ENCODE data around the gene SCD5.

Gene SCD5

DNA sequence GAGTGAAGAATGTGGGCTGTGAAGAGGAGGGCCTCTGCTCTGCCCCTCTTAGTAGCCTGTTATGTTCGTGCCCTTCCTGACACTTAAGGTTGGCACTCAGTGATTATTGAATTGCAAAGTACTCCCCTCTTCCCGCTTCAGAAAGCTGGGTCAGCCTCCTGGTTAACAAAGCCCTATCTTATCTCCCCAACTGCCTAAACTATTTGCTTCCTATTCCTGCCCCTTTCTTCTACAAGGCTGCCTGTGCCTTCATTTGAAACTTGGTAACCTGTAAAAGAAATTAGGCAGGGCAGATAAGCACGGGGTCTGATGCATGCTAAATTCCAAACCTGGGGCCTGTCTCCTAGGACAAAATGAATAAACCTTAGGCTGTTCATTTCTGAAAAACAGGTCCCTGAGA lies 213.7 kb downstream of the SCD5 start:
- DNase-seq = no peak

DNA sequence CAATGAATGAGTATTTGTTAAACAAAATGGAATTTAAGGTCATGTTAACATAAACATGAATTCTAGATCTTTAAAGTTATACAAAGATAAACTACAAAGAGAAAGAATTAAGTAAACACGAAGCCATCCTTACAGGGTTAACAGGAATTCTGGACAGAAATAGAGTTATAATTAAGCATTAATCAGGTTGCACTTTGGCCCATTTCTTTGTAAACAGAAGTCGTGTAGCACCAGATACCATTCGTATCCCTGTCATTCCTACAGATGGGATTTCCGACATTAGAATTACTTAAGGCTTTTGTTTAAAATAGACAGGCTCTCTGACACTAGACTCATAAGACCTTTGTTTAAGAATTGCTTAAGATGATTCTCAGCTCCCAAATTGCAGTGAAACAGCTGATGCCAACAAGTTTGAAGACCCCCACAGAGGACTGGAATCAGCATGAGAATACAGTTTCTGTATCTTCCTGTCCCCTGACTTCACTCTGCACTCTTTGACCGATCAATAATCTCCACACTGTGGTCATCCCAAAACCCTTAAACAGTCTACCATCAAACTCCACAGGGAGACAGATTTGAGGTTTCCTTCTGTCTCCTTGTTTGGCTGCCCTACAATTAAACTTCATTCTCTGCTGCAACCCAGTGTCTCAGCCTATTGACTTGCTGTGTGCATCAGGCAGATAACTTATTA lies 214.6 kb downstream of the SCD5 start:
- DNase-seq = no peak

DNA sequence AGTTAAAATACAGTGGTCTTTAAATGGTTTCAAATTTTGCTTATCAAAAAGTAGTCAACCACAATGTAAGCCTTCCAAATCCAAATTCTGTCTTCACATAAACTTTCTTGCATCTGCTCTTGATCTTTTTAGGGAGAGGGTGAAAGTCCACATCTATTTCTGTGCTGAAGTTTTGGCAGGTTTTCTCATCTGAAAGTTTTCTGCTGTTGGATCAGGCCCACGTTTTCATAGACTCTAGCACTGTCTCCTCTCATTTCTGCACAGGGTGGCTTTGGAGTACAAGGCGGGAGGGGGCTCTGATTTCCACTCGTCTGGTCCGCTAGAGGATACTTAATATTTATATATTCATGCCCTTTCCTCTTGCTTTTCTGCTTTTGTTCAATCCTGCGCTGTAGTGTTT lies 218.7 kb downstream of the SCD5 start:
- no peak for DNase-seq

All from NCI-H146 (cell line).